ENCODE data around the gene VSX1.

Gene VSX1

GRCh38 chr20:25030649-25031207 lies 51.2 kb downstream of the VSX1 start:
- DNase-seq (ENCODE audit: low read depth in 2 of 2), result no peak
- no peak overlapping the region for H3K4me3 ChIP-seq (replicated peaks in 1 of 2; ENCODE audit: low read depth in 2 of 2, low read length in 2 of 2)
- TF ChIP-seq, protein P1, sequence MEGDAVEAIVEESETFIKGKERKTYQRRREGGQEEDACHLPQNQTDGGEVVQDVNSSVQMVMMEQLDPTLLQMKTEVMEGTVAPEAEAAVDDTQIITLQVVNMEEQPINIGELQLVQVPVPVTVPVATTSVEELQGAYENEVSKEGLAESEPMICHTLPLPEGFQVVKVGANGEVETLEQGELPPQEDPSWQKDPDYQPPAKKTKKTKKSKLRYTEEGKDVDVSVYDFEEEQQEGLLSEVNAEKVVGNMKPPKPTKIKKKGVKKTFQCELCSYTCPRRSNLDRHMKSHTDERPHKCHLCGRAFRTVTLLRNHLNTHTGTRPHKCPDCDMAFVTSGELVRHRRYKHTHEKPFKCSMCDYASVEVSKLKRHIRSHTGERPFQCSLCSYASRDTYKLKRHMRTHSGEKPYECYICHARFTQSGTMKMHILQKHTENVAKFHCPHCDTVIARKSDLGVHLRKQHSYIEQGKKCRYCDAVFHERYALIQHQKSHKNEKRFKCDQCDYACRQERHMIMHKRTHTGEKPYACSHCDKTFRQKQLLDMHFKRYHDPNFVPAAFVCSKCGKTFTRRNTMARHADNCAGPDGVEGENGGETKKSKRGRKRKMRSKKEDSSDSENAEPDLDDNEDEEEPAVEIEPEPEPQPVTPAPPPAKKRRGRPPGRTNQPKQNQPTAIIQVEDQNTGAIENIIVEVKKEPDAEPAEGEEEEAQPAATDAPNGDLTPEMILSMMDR (IDR thresholded peaks at IDR 0.05; ENCODE audit: low read depth, low read length), result no peak

GRCh38 chr20:25030007-25030648 lies 51.8 kb downstream of the VSX1 start:
- DNase-seq (ENCODE audit: low read depth in 2 of 2), result no peak
- TF ChIP-seq, protein P1 (IDR thresholded peaks at IDR 0.05; ENCODE audit: low read depth, low read length), result no peak
- no peak overlapping the region for H3K4me3 ChIP-seq (replicated peaks in 1 of 2; ENCODE audit: low read depth in 2 of 2, low read length in 2 of 2)

GRCh38 chr20:25025986-25026605 lies 55.8 kb downstream of the VSX1 start:
- TF ChIP-seq, protein P1 (IDR thresholded peaks at IDR 0.05; ENCODE audit: low read depth, low read length), result no peak
- no peak for DNase-seq (ENCODE audit: low read depth in 2 of 2)
- no peak overlapping the region for H3K4me3 ChIP-seq (replicated peaks in 1 of 2; ENCODE audit: low read depth in 2 of 2, low read length in 2 of 2)

All from cardiac fibroblast (primary cell).